Liver (tissue), 9 donors: Measurements from ENCODE around the gene SERPING1. TPM values are rescaled to one million over a fixed set of nuclear protein-coding genes. Genes with fewer than 3 reads are reported as not detected.

Experiments used
- DNase-seq: peaks from one replicate; pipeline ENCODE4 v3.0.0-alpha.2; 2017; ENCODE audit warnings: low spot score
- H3K27ac ChIP-seq, 2 donors: one replicate each; pipeline ENCODE4 v1.7.0; 2013; ENCODE audit warnings: inconsistent platforms in 2 of 2, low read length in 2 of 2, control low read depth in 1 of 2, low read depth in 1 of 2, mild to moderate bottlenecking in 1 of 2
- H3K27me3 ChIP-seq, 4 donors: one replicate each; pipeline versions ENCODE4 v1.6.1 to v1.7.0; 2013; ENCODE audit warnings: low read length in 3 of 4, inconsistent platforms in 1 of 4, mild to moderate bottlenecking in 1 of 4, moderate library complexity in 1 of 4; ENCODE audit not compliant: control insufficient read depth in 4 of 4, insufficient read depth in 4 of 4
- H3K36me3 ChIP-seq, 4 donors: one replicate each; pipeline versions ENCODE4 v1.6.1 to v1.7.0; 2013; ENCODE audit warnings: low read length in 3 of 4, mild to moderate bottlenecking in 3 of 4, low read depth in 1 of 4, moderate library complexity in 1 of 4; ENCODE audit not compliant: control insufficient read depth in 4 of 4, insufficient read depth in 3 of 4
- H3K4me1 ChIP-seq, 4 donors: one replicate each; pipeline versions ENCODE4 v1.6.1 to v1.7.0; 2013; ENCODE audit warnings: low read length in 3 of 4, mild to moderate bottlenecking in 3 of 4, moderate library complexity in 1 of 4; ENCODE audit not compliant: control insufficient read depth in 4 of 4, insufficient read depth in 4 of 4
- H3K4me3 ChIP-seq, 3 donors: one replicate each; pipeline versions ENCODE4 v1.6.1 to v1.7.0; 2013; ENCODE audit warnings: low read length in 3 of 3, control low read depth in 1 of 3, low read depth in 1 of 3, mild to moderate bottlenecking in 1 of 3
- H3K9ac ChIP-seq, 2 donors: one replicate each; pipeline ENCODE4 v1.7.0; 2013; ENCODE audit warnings: low read length in 2 of 2, mild to moderate bottlenecking in 2 of 2, moderate library complexity in 2 of 2, control low read depth in 1 of 2, low read depth in 1 of 2
- H3K9me3 ChIP-seq, 4 donors: one replicate each; pipeline versions ENCODE4 v1.6.1 to v1.7.0; 2013; ENCODE audit warnings: low read length in 3 of 4; ENCODE audit not compliant: control insufficient read depth in 4 of 4
- EGR1 ChIP-seq, 2 donors: IDR thresholded peaks; 2 replicates each; pipeline ENCODE4 v1.6.1; 2016 to 2018; ENCODE audit warnings: antibody characterized with exemption in 2 of 2, low read depth in 2 of 2
- FOXA1 ChIP-seq: IDR thresholded peaks from 2 replicates; pipeline ENCODE4 v1.6.1; 2016; ENCODE audit warnings: antibody characterized with exemption
- GABPA ChIP-seq, 2 donors: IDR thresholded peaks in 1 of 2; conservative IDR thresholded peaks in 1 of 2; 2 replicates each; pipeline ENCODE4 v1.6.1; 2016; ENCODE audit warnings: antibody characterized with exemption in 2 of 2, mild to moderate bottlenecking in 1 of 2, moderate library complexity in 1 of 2
- HNF4A ChIP-seq, 2 donors: conservative IDR thresholded peaks; 2 replicates each; pipeline ENCODE4 v1.6.1; 2016; ENCODE audit warnings: antibody characterized with exemption in 2 of 2, mild to moderate bottlenecking in 2 of 2
- HNF4G ChIP-seq: IDR thresholded peaks from 2 replicates; pipeline ENCODE4 v1.6.1; 2016; ENCODE audit warnings: antibody characterized with exemption
- JUND ChIP-seq, 2 donors: IDR thresholded peaks; 2 replicates each; pipeline ENCODE4 v1.6.1; 2016; ENCODE audit warnings: antibody characterized with exemption in 2 of 2
- NR2F2 ChIP-seq: IDR thresholded peaks from 2 replicates; pipeline ENCODE4 v1.6.1; 2016; ENCODE audit warnings: antibody characterized with exemption
- RAD21 ChIP-seq, 2 donors: IDR thresholded peaks; 2 replicates each; pipeline ENCODE4 v1.6.1; 2016; ENCODE audit warnings: antibody characterized with exemption in 2 of 2, mild to moderate bottlenecking in 2 of 2
- RXRA ChIP-seq, 2 donors: IDR thresholded peaks; 2 replicates each; pipeline ENCODE4 v1.6.1; 2017 to 2018; ENCODE audit warnings: antibody characterized with exemption in 2 of 2, mild to moderate bottlenecking in 1 of 2
- SP1 ChIP-seq: IDR thresholded peaks from 2 replicates; pipeline ENCODE4 v1.6.1; 2018; ENCODE audit warnings: antibody characterized with exemption, mild to moderate bottlenecking
- TAF1 ChIP-seq: conservative IDR thresholded peaks from 2 replicates; pipeline ENCODE4 v1.6.1; 2016; ENCODE audit warnings: antibody characterized with exemption, mild to moderate bottlenecking
- YY1 ChIP-seq: IDR thresholded peaks from 2 replicates; pipeline ENCODE4 v1.6.1; 2016; ENCODE audit warnings: antibody characterized with exemption, mild to moderate bottlenecking
- WGBS: extraction: QIAGEN DNeasy Blood & Tissue Kit; methylation state at CpG from one replicate; pipeline ENCODE4 v1.1.7; 2013; 5-methylcytosine and 5-hydroxymethylcytosine counted together
- polyA plus RNA-seq, 2 donors: library from polyadenylated mRNA; stranded (reverse) in 1 of 2; unstranded in 1 of 2; fragments of 200-250 nt in 1 of 2; fragments of >200 nt in 1 of 2; fragmentation: Nextera tagmentation in 1 of 2; extraction: Ambion mirVana in 1 of 2; gene quantifications; one replicate each; pipeline versions ENCODE4 v1.2.1 to v1.2.3, GENCODE V29; 2013 to 2015
- total RNA-seq, 2 donors: library from RNA; depleted of rRNA; stranded (reverse); fragments of >200 nt; gene quantifications; one replicate each; pipeline ENCODE4 v1.2.3, GENCODE V29; 2014
- TF ChIP-seq, protein P1 (sequence below): IDR thresholded peaks from 2 replicates; pipeline ENCODE4 v1.6.1; 2016; ENCODE audit warnings: antibody characterized with exemption
- TF ChIP-seq, protein P2 (sequence below): IDR thresholded peaks from 2 replicates; pipeline ENCODE4 v1.6.1; 2016; ENCODE audit warnings: antibody characterized with exemption, mild to moderate bottlenecking
- TF ChIP-seq, protein P3 (sequence below): IDR thresholded peaks from 2 replicates; pipeline ENCODE4 v1.6.1; 2016; ENCODE audit warnings: antibody characterized with exemption
- TF ChIP-seq, protein P4 (sequence below): IDR thresholded peaks from 2 replicates; pipeline ENCODE4 v1.6.1; 2016; ENCODE audit warnings: antibody characterized with exemption
- TF ChIP-seq, protein P5 (sequence below): fragments of 150-350 bp; IDR thresholded peaks from 2 replicates; pipeline ENCODE4 v1.5.1; 2017; ENCODE audit warnings: improper control_type of control experiment, low read depth, low read length; ENCODE audit not compliant: missing input control
- donor health status: healthy.
- donor health status: healthy.
- donor health status: healthy.
- donor health status: healthy.
- donor health status: healthy.

Gene SERPING1
- total and polyA plus RNA-seq, 4 donors = 235 to 2,911 (median 1,514) TPM

DNA sequence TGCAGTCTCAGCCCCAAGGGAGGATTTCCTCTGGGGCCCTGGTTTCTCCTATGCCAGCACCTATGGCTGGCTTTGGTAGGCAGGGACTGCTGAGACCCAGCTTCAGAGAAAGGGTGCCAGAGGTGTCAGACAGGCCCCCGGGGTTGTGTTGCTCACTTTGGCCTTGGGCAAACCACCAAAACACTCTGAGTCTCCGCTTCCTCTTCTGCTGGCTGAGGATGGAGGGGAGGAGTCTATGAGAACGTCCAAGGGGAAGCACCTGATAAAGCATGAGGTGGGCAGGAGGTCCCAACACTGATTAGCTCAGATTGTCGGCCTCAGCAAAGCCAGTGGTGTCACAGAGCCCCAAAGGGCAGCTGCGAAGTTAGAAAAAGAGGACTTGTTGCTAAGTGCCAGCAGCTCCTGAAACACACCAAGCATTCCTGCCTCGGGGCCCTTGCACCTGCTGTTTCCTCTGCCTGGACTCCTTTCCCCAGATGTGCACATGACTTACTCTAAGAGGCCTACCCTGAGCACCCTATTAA is 49.6 kb upstream of the SERPING1 start:
- no peak overlapping the region for H3K27ac ChIP-seq
- no peak for DNase-seq
- 33% methylated on average over 6 of the region's 6 CpGs for WGBS
- H3K4me1 ChIP-seq = no peaks in the 10 kb centered on the region
- H3K36me3 ChIP-seq = peaks cover 13 to 38% (median 27%) of the 10 kb centered on the region in 4 donors
- TF ChIP-seq HNF4G (no peak), TAF1 (no peak), HNF4A (conservative IDR thresholded peaks at IDR 0.05) (no peak), NR2F2 (no peak), FOXA1 (no peak), RAD21 (IDR thresholded peaks at IDR 0.05) (no peak), SP1 (no peak), YY1 (no peak), GABPA (IDR thresholded peaks at IDR 0.05 in 1 of 2, conservative IDR thresholded peaks at IDR 0.05 in 1 of 2) (no peak), RXRA (IDR thresholded peaks at IDR 0.05) (no peak)
- TF ChIP-seq, protein P1, sequence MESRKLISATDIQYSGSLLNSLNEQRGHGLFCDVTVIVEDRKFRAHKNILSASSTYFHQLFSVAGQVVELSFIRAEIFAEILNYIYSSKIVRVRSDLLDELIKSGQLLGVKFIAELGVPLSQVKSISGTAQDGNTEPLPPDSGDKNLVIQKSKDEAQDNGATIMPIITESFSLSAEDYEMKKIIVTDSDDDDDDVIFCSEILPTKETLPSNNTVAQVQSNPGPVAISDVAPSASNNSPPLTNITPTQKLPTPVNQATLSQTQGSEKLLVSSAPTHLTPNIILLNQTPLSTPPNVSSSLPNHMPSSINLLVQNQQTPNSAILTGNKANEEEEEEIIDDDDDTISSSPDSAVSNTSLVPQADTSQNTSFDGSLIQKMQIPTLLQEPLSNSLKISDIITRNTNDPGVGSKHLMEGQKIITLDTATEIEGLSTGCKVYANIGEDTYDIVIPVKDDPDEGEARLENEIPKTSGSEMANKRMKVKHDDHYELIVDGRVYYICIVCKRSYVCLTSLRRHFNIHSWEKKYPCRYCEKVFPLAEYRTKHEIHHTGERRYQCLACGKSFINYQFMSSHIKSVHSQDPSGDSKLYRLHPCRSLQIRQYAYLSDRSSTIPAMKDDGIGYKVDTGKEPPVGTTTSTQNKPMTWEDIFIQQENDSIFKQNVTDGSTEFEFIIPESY = no peak
- TF ChIP-seq, protein P2, sequence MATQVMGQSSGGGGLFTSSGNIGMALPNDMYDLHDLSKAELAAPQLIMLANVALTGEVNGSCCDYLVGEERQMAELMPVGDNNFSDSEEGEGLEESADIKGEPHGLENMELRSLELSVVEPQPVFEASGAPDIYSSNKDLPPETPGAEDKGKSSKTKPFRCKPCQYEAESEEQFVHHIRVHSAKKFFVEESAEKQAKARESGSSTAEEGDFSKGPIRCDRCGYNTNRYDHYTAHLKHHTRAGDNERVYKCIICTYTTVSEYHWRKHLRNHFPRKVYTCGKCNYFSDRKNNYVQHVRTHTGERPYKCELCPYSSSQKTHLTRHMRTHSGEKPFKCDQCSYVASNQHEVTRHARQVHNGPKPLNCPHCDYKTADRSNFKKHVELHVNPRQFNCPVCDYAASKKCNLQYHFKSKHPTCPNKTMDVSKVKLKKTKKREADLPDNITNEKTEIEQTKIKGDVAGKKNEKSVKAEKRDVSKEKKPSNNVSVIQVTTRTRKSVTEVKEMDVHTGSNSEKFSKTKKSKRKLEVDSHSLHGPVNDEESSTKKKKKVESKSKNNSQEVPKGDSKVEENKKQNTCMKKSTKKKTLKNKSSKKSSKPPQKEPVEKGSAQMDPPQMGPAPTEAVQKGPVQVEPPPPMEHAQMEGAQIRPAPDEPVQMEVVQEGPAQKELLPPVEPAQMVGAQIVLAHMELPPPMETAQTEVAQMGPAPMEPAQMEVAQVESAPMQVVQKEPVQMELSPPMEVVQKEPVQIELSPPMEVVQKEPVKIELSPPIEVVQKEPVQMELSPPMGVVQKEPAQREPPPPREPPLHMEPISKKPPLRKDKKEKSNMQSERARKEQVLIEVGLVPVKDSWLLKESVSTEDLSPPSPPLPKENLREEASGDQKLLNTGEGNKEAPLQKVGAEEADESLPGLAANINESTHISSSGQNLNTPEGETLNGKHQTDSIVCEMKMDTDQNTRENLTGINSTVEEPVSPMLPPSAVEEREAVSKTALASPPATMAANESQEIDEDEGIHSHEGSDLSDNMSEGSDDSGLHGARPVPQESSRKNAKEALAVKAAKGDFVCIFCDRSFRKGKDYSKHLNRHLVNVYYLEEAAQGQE = no peak
- TF ChIP-seq, protein P3, sequence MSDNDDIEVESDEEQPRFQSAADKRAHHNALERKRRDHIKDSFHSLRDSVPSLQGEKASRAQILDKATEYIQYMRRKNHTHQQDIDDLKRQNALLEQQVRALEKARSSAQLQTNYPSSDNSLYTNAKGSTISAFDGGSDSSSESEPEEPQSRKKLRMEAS = no peak
- no peaks in the 10 kb centered on the region for H3K9me3 ChIP-seq
- H3K27me3 ChIP-seq = no peaks in the 10 kb centered on the region
- no peak overlapping the region for H3K4me3 ChIP-seq
- no peak overlapping the region for H3K9ac ChIP-seq

DNA sequence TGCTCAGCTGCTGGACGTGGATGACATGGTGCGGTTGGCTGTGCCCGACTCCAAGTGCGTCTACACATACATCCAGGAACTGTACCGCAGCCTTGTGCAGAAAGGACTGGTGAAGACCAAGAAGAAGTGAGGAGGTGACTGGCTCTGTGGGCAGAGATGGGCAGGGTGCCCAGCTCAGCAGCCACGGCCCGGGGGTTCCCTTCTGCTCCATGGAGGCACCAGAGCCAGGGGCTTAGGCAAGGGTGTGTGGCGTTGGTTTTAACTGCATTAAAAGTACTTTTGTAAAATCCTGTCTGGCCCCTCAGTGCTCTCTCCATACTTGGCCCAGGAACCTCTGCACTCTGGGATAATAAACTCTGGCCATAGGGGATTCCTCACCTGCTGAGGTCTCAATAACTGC is 47.5 kb upstream of the SERPING1 start:
- H3K9me3 ChIP-seq = no peaks in the 10 kb centered on the region
- TF ChIP-seq JUND (IDR thresholded peaks at IDR 0.05) (no peak), HNF4G (no peak), SP1 (no peak), EGR1 (IDR thresholded peaks at IDR 0.05; ENCODE audit: low read depth in 2 of 2) (no peak), YY1 (no peak), FOXA1 (no peak), TAF1 (no peak), HNF4A (conservative IDR thresholded peaks at IDR 0.05) (no peak)
- TF ChIP-seq, protein P2 = no peak
- TF ChIP-seq, protein P4, sequence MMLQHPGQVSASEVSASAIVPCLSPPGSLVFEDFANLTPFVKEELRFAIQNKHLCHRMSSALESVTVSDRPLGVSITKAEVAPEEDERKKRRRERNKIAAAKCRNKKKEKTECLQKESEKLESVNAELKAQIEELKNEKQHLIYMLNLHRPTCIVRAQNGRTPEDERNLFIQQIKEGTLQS = no peak
- TF ChIP-seq, protein P5, sequence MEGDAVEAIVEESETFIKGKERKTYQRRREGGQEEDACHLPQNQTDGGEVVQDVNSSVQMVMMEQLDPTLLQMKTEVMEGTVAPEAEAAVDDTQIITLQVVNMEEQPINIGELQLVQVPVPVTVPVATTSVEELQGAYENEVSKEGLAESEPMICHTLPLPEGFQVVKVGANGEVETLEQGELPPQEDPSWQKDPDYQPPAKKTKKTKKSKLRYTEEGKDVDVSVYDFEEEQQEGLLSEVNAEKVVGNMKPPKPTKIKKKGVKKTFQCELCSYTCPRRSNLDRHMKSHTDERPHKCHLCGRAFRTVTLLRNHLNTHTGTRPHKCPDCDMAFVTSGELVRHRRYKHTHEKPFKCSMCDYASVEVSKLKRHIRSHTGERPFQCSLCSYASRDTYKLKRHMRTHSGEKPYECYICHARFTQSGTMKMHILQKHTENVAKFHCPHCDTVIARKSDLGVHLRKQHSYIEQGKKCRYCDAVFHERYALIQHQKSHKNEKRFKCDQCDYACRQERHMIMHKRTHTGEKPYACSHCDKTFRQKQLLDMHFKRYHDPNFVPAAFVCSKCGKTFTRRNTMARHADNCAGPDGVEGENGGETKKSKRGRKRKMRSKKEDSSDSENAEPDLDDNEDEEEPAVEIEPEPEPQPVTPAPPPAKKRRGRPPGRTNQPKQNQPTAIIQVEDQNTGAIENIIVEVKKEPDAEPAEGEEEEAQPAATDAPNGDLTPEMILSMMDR = no peak
- no peak overlapping the region for H3K9ac ChIP-seq
- H3K4me1 ChIP-seq = peaks cover 0 to under 1% (median 0%) of the 10 kb centered on the region in 4 donors
- no peak overlapping the region for H3K4me3 ChIP-seq
- no peak overlapping the region for H3K27ac ChIP-seq
- H3K36me3 ChIP-seq = peaks cover 13 to 59% (median 43%) of the 10 kb centered on the region in 4 donors
- no peaks in the 10 kb centered on the region for H3K27me3 ChIP-seq
- 90% methylated on average over 8 of the region's 8 CpGs for WGBS
- DNase-seq = no peak
